Measurements from ENCODE around the gene CCDC167.
A peak's percentile ranks its signal among the peaks of the same experiment; 100 is the strongest.
"Not testable (repeated sequence)": the region's sequence is repeated elsewhere in the genome, so short reads cannot be mapped to it uniquely, and the experiment has no call there.

Gene CCDC167

GRCh38 chr6:37459981-37460800, 39.5 kb downstream of the CCDC167 start:
- DNase-seq: peak; percentile 58

GRCh38 chr6:37456816-37457560, 42.7 kb downstream of the CCDC167 start:
- DNase-seq: no peak

- DNase-seq: no peak
Measured at GRCh38 chr6:37456126-37456525, 43.6 kb downstream of the CCDC167 start.

GRCh38 chr6:37454420-37455140, 45.1 kb downstream of the CCDC167 start:
- DNase-seq: peak; percentile 62

GRCh38 chr6:37452522-37452921, 47.2 kb downstream of the CCDC167 start:
- no peak for DNase-seq

- no peak for DNase-seq
Measured at GRCh38 chr6:37451441-37452193, 48.1 kb downstream of the CCDC167 start.

- DNase-seq: no peak
Measured at GRCh38 chr6:37449984-37450383, 49.7 kb downstream of the CCDC167 start.

GRCh38 chr6:37443216-37443542, 56.5 kb downstream of the CCDC167 start:
- not testable (repeated sequence) for DNase-seq

GRCh38 chr6:37442416-37443215, 57.1 kb downstream of the CCDC167 start:
- no peak for DNase-seq

- no peak for DNase-seq
Measured at GRCh38 chr6:37441651-37442050, 58.0 kb downstream of the CCDC167 start.

GRCh38 chr6:37438930-37439329, 60.8 kb downstream of the CCDC167 start:
- DNase-seq: no peak

GRCh38 chr6:37435816-37436215, 63.9 kb downstream of the CCDC167 start:
- DNase-seq: no peak

- DNase-seq: no peak
Measured at GRCh38 chr6:37435373-37435772, 64.3 kb downstream of the CCDC167 start.

GRCh38 chr6:37433657-37434271, 65.9 kb downstream of the CCDC167 start:
- DNase-seq: peak; percentile 58
